ENCODE measurements around the gene CARS2.
"Not testable (repeated sequence)": the region's sequence is repeated elsewhere in the genome, so short reads cannot be mapped to it uniquely, and the experiment has no call there.

CARS2 gene

GRCh38 chr13:110680852-110681251 is 25.1 kb downstream of the CARS2 start:
- H4K91ac ChIP-seq (ENCODE audit: low read length), result no peak overlapping the region
- H3K27me3 ChIP-seq (ENCODE audit: control insufficient read depth in 1 of 2, insufficient read depth in 1 of 2, low read length in 2 of 2), result no peaks in the 10 kb centered on the region
- no peak overlapping the region for H2AFZ ChIP-seq (ENCODE audit: low read depth, low read length)
- H3K27ac ChIP-seq (ENCODE audit: low read length, poor library complexity, severe bottlenecking), result no peak overlapping the region
- peaks cover 15% of the 10 kb centered on the region for H3K4me1 ChIP-seq (ENCODE audit: control insufficient read depth, insufficient read depth, low read depth, low read length)
- WGBS, result 85% methylated on average over 7 of the region's 7 CpGs
- no peak overlapping the region for H3K9ac ChIP-seq (ENCODE audit: low read length)
- no peak overlapping the region for H4K8ac ChIP-seq (ENCODE audit: low read length)
- no peak overlapping the region for H3K4me2 ChIP-seq (ENCODE audit: low read length, poor library complexity, severe bottlenecking)
- H3K4ac ChIP-seq (ENCODE audit: low read depth in 1 of 2, low read length in 2 of 2), result no peak overlapping the region
- H3K4me3 ChIP-seq (ENCODE audit: insufficient read depth in 1 of 2, low read depth in 1 of 2, low read length in 2 of 2), result no peak overlapping the region
- H3K23ac ChIP-seq (ENCODE audit: low read length in 2 of 2), result no peak overlapping the region
- no peaks in the 10 kb centered on the region for H3K9me3 ChIP-seq (ENCODE audit: control insufficient read depth, low read length)
- no peak overlapping the region for H2BK5ac ChIP-seq (ENCODE audit: low read depth, low read length, poor library complexity, severe bottlenecking)
- H3K36me3 ChIP-seq (ENCODE audit: control insufficient read depth in 1 of 2, insufficient read depth in 2 of 2, low read depth in 1 of 2, low read length in 2 of 2), result peaks cover 53 to 86% of the 10 kb centered on the region in 2 experiments
- no peak overlapping the region for H2BK120ac ChIP-seq (ENCODE audit: low read depth, low read length)
- peak; percentile 39 for DNase-seq
- no peak overlapping the region for H3K18ac ChIP-seq (ENCODE audit: low read depth in 1 of 2, low read length in 2 of 2)
- no peak overlapping the region for H2AK5ac ChIP-seq (ENCODE audit: low read length, severe bottlenecking)
- H2BK15ac ChIP-seq (ENCODE audit: low read depth, poor library complexity, severe bottlenecking), result no peak overlapping the region
- no peak overlapping the region for H3K14ac ChIP-seq (ENCODE audit: low read length in 2 of 2)
- no peak overlapping the region for H2BK12ac ChIP-seq (ENCODE audit: low read length in 2 of 2)
- H3K79me1 ChIP-seq (replicated peaks; ENCODE audit: low read length, poor library complexity, severe bottlenecking), result peaks cover 31% of the 10 kb centered on the region

GRCh38 chr13:110677731-110678545 is 28.0 kb downstream of the CARS2 start:
- Histone ChIP-seq H3K4me2 (ENCODE audit: low read length, poor library complexity, severe bottlenecking) (no peak overlapping the region), H2BK12ac (ENCODE audit: low read length in 2 of 2) (no peak overlapping the region), H2BK15ac (ENCODE audit: low read depth, poor library complexity, severe bottlenecking) (no peak overlapping the region), H3K4ac (ENCODE audit: low read depth in 1 of 2, low read length in 2 of 2) (no peak overlapping the region), H3K14ac (ENCODE audit: low read length in 2 of 2) (no peak overlapping the region), H2AFZ (ENCODE audit: low read depth, low read length) (no peak overlapping the region), H3K79me1 (replicated peaks; ENCODE audit: low read length, poor library complexity, severe bottlenecking) (peaks cover 22% of the 10 kb centered on the region), H3K36me3 (ENCODE audit: control insufficient read depth in 1 of 2, insufficient read depth in 2 of 2, low read depth in 1 of 2, low read length in 2 of 2) (peaks cover 46 to 61% of the 10 kb centered on the region in 2 experiments), H3K23ac (ENCODE audit: low read length in 2 of 2) (no peak overlapping the region), H2AK5ac (ENCODE audit: low read length, severe bottlenecking) (no peak overlapping the region), H2BK120ac (ENCODE audit: low read depth, low read length) (no peak overlapping the region), H3K27ac (ENCODE audit: low read length, poor library complexity, severe bottlenecking) (peak overlapping the region; percentile 1), H3K4me1 (ENCODE audit: control insufficient read depth, insufficient read depth, low read depth, low read length) (peaks cover 13% of the 10 kb centered on the region), H3K9ac (ENCODE audit: low read length) (no peak overlapping the region), H3K18ac (ENCODE audit: low read depth in 1 of 2, low read length in 2 of 2) (no peak overlapping the region), H4K8ac (ENCODE audit: low read length) (no peak overlapping the region), H3K9me3 (ENCODE audit: control insufficient read depth, low read length) (no peaks in the 10 kb centered on the region), H4K91ac (ENCODE audit: low read length) (no peak overlapping the region), H3K4me3 (ENCODE audit: insufficient read depth in 1 of 2, low read depth in 1 of 2, low read length in 2 of 2) (no peak overlapping the region), H3K27me3 (ENCODE audit: control insufficient read depth in 1 of 2, insufficient read depth in 1 of 2, low read length in 2 of 2) (no peaks in the 10 kb centered on the region), H2BK5ac (ENCODE audit: low read depth, low read length, poor library complexity, severe bottlenecking) (no peak overlapping the region)
- no peak for DNase-seq
- WGBS, result 93% methylated on average over 28 of the region's 28 CpGs

- Histone ChIP-seq H3K9me3 (ENCODE audit: control insufficient read depth, low read length) (no peaks in the 10 kb centered on the region), H2BK15ac (ENCODE audit: low read depth, poor library complexity, severe bottlenecking) (no peak overlapping the region), H3K27me3 (ENCODE audit: control insufficient read depth in 1 of 2, insufficient read depth in 1 of 2, low read length in 2 of 2) (no peaks in the 10 kb centered on the region), H3K4ac (ENCODE audit: low read depth in 1 of 2, low read length in 2 of 2) (no peak overlapping the region), H3K18ac (ENCODE audit: low read depth in 1 of 2, low read length in 2 of 2) (no peak overlapping the region), H2AFZ (ENCODE audit: low read depth, low read length) (no peak overlapping the region), H2BK5ac (ENCODE audit: low read depth, low read length, poor library complexity, severe bottlenecking) (no peak overlapping the region), H3K4me3 (ENCODE audit: insufficient read depth in 1 of 2, low read depth in 1 of 2, low read length in 2 of 2) (no peak overlapping the region), H2AK5ac (ENCODE audit: low read length, severe bottlenecking) (no peak overlapping the region), H3K14ac (ENCODE audit: low read length in 2 of 2) (no peak overlapping the region), H3K23ac (ENCODE audit: low read length in 2 of 2) (no peak overlapping the region), H3K4me2 (ENCODE audit: low read length, poor library complexity, severe bottlenecking) (no peak overlapping the region), H3K36me3 (ENCODE audit: control insufficient read depth in 1 of 2, insufficient read depth in 2 of 2, low read depth in 1 of 2, low read length in 2 of 2) (peaks cover 37 to 51% of the 10 kb centered on the region in 2 experiments), H3K79me1 (replicated peaks; ENCODE audit: low read length, poor library complexity, severe bottlenecking) (peaks cover 16% of the 10 kb centered on the region), H2BK120ac (ENCODE audit: low read depth, low read length) (no peak overlapping the region), H4K8ac (ENCODE audit: low read length) (no peak overlapping the region), H4K91ac (ENCODE audit: low read length) (no peak overlapping the region), H3K9ac (ENCODE audit: low read length) (no peak overlapping the region), H2BK12ac (ENCODE audit: low read length in 2 of 2) (no peak overlapping the region), H3K4me1 (ENCODE audit: control insufficient read depth, insufficient read depth, low read depth, low read length) (peaks cover 13% of the 10 kb centered on the region), H3K27ac (ENCODE audit: low read length, poor library complexity, severe bottlenecking) (no peak overlapping the region)
- WGBS, result 97% methylated on average over 25 of the region's 28 CpGs
- DNase-seq, result no peak
These were observed 29.0 kb downstream of the CARS2 start for GRCh38 chr13:110676595-110677587.

DNA sequence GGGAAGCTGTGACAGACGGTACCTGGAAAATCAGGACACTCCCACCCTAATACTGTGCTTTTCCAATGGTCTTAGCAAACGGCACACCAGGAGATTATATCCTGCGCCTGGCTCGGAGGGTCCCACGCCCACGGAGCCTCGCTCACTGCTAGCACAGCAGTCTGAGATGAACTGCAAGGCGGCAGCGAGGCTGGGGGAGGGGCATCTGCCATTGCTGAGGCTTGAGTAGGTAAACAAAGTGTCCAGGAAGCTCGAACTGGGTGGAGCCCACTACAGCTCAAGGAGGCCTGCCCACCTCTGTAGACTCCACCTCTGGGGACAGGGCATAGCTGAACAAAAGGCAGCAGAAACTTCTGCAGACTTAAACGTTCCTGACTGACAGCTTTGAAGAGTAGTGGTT is 36.1 kb downstream of the CARS2 start:
- WGBS, result 94% methylated on average over 11 of the region's 11 CpGs

More for the DNA sequence above, 36.1 kb downstream of the CARS2 start:
- not testable (repeated sequence) for H2BK12ac ChIP-seq (ENCODE audit: low read length in 2 of 2); H2BK5ac ChIP-seq (ENCODE audit: low read depth, low read length, poor library complexity, severe bottlenecking); H2AK5ac ChIP-seq (ENCODE audit: low read length, severe bottlenecking); H3K4me3 ChIP-seq (ENCODE audit: insufficient read depth in 1 of 2, low read depth in 1 of 2, low read length in 2 of 2); H3K23ac ChIP-seq (ENCODE audit: low read length in 2 of 2); H3K4me1 ChIP-seq (ENCODE audit: control insufficient read depth, insufficient read depth, low read depth, low read length); H3K27ac ChIP-seq (ENCODE audit: low read length, poor library complexity, severe bottlenecking); DNase-seq; H3K4me2 ChIP-seq (ENCODE audit: low read length, poor library complexity, severe bottlenecking); H3K18ac ChIP-seq (ENCODE audit: low read depth in 1 of 2, low read length in 2 of 2); H3K14ac ChIP-seq (ENCODE audit: low read length in 2 of 2); H2AFZ ChIP-seq (ENCODE audit: low read depth, low read length); H3K27me3 ChIP-seq (ENCODE audit: control insufficient read depth in 1 of 2, insufficient read depth in 1 of 2, low read length in 2 of 2); H2BK15ac ChIP-seq (ENCODE audit: low read depth, poor library complexity, severe bottlenecking); H3K9ac ChIP-seq (ENCODE audit: low read length); H4K91ac ChIP-seq (ENCODE audit: low read length); H4K8ac ChIP-seq (ENCODE audit: low read length); H2BK120ac ChIP-seq (ENCODE audit: low read depth, low read length); H3K4ac ChIP-seq (ENCODE audit: low read depth in 1 of 2, low read length in 2 of 2); H3K9me3 ChIP-seq (ENCODE audit: control insufficient read depth, low read length)
- peaks cover 31 to 52% of the 10 kb centered on the region in 2 experiments for H3K36me3 ChIP-seq (ENCODE audit: control insufficient read depth in 1 of 2, insufficient read depth in 2 of 2, low read depth in 1 of 2, low read length in 2 of 2)
- peaks cover 14% of the 10 kb centered on the region for H3K79me1 ChIP-seq (replicated peaks; ENCODE audit: low read length, poor library complexity, severe bottlenecking)
